ENCODE data around the gene WDR6. TPM values are rescaled to one million over a fixed set of nuclear protein-coding genes. Genes with fewer than 3 reads are reported as not detected.

WDR6 gene
- total and polyA plus RNA-seq, 10 of the 15 experiments (the other 5 are each of a cell fraction or from before 2014, with no cell fraction given): 21.3 to 169 (median 107) TPM

DNA sequence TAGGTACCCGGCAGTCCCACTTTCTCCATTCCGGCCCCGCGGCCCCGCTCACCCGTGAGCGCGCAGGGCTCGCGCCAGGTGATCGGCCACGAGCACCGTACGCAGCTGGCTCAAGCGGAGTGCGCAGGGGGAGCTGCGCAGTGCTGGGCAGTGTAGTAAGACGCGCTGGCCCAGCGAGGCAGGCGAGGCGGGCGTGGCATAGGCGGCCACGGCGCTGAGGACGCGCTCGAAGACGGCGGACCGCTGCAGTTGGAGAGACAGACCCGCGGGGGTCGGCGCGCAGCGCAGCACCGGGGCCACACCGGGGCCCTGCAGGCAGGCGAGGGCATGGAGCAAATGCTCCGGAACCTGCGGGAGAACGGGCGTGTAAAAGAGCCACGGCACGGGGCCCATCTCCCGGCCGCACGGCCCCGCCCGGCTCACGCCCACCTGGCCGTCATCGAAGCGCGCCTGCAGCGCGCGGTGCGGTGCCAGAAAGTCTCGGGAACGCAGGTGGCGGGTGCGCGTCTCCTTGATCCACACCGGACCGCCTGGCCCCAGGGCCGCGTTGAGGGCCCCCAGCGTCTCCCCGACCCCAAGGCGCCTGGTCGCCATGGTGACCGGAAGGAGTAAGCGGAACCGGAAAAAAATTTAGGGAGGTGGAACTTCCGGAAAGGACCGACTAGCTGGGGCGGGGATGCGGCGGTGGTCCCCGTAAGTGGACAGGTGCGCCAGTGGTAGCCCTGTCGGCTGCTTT lies 10.9 kb downstream of the WDR6 start, which contains the start of gene DALRD3 (continued):
- TF ChIP-seq IKZF2 (IDR thresholded peaks at IDR 0.05) (no peak), STAT1 (conservative IDR thresholded peaks at IDR 0.05) (no peak), IKZF1 (conservative IDR thresholded peaks at IDR 0.05) (peak; percentile 68), ASH2L (IDR thresholded peaks at IDR 0.05; ENCODE audit: borderline replicate concordance, low read depth) (no peak), SUZ12 (IDR thresholded peaks at IDR 0.05; ENCODE audit: unreplicated experiment) (no peak), JUND (IDR thresholded peaks at IDR 0.05; ENCODE audit: low read depth, low read length) (no peak), BCLAF1 (IDR thresholded peaks at IDR 0.05) (no peak), RAD21 (IDR thresholded peaks at IDR 0.05; ENCODE audit: insufficient read depth, low read depth, low read length) (no peak), SIN3A (IDR thresholded peaks at IDR 0.05; ENCODE audit: low read depth, low read length) (peak; percentile 80; the same call in 1 of the 2 replicates), HDAC2 (IDR thresholded peaks at IDR 0.05) (no peak), CBFB (IDR thresholded peaks at IDR 0.05; ENCODE audit: low read depth) (no peak), FOS (IDR thresholded peaks at IDR 0.05; ENCODE audit: borderline replicate concordance, extremely low read depth, insufficient read length) (no peak), NFXL1 (IDR thresholded peaks at IDR 0.05; ENCODE audit: borderline replicate concordance) (no peak), NR2F1 (conservative IDR thresholded peaks at IDR 0.05) (peak; percentile 50; the same call in 1 of the 2 replicates), YY1 (IDR thresholded peaks at IDR 0.05; ENCODE audit: low read depth, low read length) (peak; percentile 67; the same call in 1 of the 2 replicates), BACH1 (IDR thresholded peaks at IDR 0.05; ENCODE audit: borderline replicate concordance) (0 out of 2 replicates have a peak, but pooled peaks have one; percentile 49), KAT2A (conservative IDR thresholded peaks at IDR 0.05; ENCODE audit: control insufficient read depth, low read depth, low read length) (no peak), YBX1 (IDR thresholded peaks at IDR 0.05) (no peak), NR2C2 (IDR thresholded peaks at IDR 0.05; ENCODE audit: borderline replicate concordance, control insufficient read depth, insufficient read length, low read depth) (no peak), CEBPZ (IDR thresholded peaks at IDR 0.05; ENCODE audit: low read depth, low read length) (no peak), POLR2AphosphoS2 (IDR thresholded peaks at IDR 0.05; ENCODE audit: low read depth, low read length) (peak; percentile 88), EED (IDR thresholded peaks at IDR 0.05; ENCODE audit: low read depth) (no peak), SREBF2 (IDR thresholded peaks at IDR 0.05; ENCODE audit: low read length) (no peak), CBX3 (IDR thresholded peaks at IDR 0.05; ENCODE audit: borderline replicate concordance, low read depth) (no peak), ZSCAN29 (IDR thresholded peaks at IDR 0.05) (no peak)
- TF ChIP-seq, protein P1, sequence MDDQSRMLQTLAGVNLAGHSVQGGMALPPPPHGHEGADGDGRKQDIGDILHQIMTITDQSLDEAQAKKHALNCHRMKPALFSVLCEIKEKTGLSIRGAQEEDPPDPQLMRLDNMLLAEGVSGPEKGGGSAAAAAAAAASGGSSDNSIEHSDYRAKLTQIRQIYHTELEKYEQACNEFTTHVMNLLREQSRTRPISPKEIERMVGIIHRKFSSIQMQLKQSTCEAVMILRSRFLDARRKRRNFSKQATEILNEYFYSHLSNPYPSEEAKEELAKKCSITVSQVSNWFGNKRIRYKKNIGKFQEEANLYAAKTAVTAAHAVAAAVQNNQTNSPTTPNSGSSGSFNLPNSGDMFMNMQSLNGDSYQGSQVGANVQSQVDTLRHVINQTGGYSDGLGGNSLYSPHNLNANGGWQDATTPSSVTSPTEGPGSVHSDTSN (IDR thresholded peaks at IDR 0.05; ENCODE audit: insufficient replicate concordance, low read depth, low read length): no peak
